Cardiac fibroblast (primary cell): ENCODE measurements around the gene COL12A1.

Source experiments
- DNase-seq, 2 donors: peaks; one replicate each; pipeline versions ENCODE4 v3.0.0 to v3.0.0-alpha.2; 2010; ENCODE audit warnings: low read depth in 2 of 2
- H3K4me3 ChIP-seq, 2 donors: replicated peaks in 1 of 2; 1 replicate in 1 of 2; 2 replicates in 1 of 2; pipeline ENCODE4 v1.5.1; 2011; ENCODE audit warnings: low read depth in 2 of 2, low read length in 2 of 2, mild to moderate bottlenecking in 2 of 2, moderate library complexity in 1 of 2
- TF ChIP-seq, protein P1 (sequence below): IDR thresholded peaks from one replicate; pipeline ENCODE4 v1.5.1; 2011; ENCODE audit warnings: low read depth, mild to moderate bottlenecking, low read length, inconsistent platforms

COL12A1 gene

DNA sequence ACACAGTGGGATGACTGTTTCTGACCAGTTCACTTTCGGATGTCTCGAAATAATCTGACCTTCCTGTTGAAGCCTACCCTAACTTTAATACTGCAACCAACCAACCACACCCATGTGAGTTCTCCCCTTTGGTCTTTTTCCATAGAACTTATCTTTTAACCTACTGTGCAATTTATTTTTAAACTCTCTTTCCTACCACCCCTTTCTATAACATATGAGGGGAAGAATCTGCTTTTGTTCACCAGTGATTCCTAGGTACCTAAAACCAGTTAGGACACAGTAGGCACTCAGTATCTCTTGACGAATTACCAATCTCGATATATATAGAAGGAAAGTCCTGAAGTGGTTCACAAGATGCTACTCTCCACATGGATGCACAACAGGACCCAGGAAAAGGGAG is 30.8 kb upstream of the COL12A1 start:
- no peak for DNase-seq
- TF ChIP-seq, protein P1, sequence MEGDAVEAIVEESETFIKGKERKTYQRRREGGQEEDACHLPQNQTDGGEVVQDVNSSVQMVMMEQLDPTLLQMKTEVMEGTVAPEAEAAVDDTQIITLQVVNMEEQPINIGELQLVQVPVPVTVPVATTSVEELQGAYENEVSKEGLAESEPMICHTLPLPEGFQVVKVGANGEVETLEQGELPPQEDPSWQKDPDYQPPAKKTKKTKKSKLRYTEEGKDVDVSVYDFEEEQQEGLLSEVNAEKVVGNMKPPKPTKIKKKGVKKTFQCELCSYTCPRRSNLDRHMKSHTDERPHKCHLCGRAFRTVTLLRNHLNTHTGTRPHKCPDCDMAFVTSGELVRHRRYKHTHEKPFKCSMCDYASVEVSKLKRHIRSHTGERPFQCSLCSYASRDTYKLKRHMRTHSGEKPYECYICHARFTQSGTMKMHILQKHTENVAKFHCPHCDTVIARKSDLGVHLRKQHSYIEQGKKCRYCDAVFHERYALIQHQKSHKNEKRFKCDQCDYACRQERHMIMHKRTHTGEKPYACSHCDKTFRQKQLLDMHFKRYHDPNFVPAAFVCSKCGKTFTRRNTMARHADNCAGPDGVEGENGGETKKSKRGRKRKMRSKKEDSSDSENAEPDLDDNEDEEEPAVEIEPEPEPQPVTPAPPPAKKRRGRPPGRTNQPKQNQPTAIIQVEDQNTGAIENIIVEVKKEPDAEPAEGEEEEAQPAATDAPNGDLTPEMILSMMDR = no peak
- H3K4me3 ChIP-seq = no peak overlapping the region

DNA sequence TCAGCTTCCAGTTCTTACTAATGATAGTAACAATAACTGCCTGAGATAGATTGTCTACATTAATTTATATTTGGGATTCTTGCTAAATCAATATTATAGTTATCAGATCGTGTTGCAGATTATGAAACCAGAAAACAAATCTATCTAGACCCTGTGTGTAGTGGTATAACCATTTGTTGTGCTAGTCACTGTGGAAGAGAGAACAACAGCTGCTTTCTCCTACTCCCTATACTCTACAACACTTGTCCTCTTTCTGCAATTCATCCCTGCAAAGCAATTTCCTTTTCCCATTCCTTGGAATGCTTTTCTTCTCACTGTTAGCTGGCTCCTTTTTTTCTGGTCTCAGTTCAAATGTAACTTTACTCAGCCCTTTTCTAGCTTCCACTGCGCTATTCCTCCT is 29.4 kb upstream of the COL12A1 start:
- H3K4me3 ChIP-seq = no peak overlapping the region
- no peak for DNase-seq
- TF ChIP-seq, protein P1 = no peak

DNA sequence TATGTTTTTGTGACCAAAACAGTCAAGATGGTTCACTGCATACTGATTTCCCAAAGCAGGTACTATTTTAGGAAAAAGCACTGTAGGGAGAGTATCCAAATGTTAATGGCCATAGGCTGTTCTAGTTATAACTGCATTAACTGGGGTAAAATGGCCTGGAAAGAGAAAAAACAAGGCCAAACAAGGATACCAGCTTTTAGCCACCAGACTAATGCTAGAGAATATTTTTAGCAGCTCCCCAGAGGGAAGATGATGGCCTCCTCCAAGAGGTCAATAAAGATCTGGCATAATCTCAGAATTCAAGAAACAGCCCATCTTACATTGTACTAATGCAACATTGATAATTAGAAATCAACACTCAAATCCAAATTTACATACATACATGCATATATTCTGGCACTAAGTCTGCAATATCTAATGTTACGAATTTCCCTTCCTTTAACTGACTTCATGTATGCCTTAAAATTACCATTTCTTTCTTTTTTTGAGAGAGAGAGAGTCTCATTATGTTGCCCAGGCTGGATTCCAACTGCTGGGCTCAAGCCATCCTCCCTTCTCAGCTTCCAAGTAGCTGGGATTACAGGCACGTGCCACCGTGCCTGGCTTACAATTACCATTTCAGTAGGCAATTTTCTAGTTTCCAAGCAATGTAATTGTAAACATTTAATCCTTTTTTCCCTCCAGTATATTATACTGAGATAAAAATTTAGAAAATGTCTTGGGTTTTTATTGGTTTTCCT is 28.4 kb upstream of the COL12A1 start:
- TF ChIP-seq, protein P1 = no peak
- peak in 1 of 2 donors; percentile 42 for DNase-seq
- no peak overlapping the region for H3K4me3 ChIP-seq

DNA sequence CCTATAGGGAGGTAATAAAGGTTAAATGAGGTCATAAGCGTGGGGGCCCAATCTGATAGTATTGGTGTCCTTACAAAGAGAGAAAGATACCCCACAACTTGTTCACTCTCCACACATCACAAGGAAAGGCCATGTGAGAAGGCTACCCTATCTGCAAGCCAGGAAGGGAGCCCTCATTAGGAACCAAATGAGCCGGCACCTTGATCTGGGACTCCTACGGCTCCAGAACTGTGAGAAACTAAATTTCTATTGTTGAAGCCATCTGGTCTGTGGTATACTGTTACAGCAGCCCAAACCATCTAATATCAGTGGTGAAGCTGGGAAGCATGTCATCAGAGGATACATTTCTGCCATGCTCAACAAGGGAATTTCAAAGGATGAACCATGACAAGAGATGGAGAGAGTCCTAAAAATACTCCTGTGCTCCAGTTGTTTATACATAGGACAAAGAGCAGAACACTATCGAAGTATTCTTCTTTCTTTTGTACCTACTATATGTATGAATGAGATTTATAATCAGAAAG is 27.3 kb upstream of the COL12A1 start:
- H3K4me3 ChIP-seq = no peak overlapping the region
- DNase-seq = no peak
- TF ChIP-seq, protein P1 = no peak

DNA sequence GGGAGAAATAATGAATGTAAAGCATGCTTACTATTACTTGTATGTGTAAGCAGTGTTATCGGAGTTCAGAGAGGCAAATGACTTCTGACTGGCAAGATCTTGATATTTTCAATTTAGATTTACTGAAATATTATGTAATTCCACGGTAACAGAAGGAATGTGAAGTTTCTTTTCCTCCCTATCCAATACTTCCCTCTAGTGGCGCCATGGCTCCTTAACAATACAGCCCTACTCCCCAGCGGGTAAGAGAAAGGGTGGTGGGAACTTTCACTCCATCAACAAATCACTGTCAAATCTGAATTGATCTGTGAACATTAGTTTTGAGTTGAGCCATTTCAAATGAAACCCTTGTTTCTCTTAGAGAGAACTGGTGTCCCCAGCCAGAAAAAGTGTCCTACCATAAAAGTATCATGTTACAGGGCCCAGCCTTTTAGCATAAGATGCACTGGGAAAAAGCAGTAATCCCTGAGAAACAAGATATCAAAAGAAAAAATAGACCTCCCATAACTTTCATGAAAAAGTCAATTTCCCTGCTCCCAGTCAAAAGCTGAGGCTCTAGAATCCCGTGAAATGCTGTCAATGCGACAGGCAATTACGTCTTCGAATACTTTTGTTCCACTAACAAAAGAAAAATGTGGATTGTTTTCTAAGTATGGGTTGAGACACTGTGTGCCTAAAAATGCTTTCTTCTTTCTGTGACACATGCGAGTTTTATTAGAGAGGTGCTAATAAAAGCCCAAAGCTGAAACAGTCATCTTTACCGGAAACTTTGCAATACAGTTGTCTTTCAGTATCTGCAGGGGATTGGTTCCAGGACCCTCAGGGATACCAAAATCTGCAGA is 24.9 kb upstream of the COL12A1 start:
- peak; percentile 75 to 81 for DNase-seq
- no peak overlapping the region for H3K4me3 ChIP-seq
- TF ChIP-seq, protein P1 = peak; percentile 88

DNA sequence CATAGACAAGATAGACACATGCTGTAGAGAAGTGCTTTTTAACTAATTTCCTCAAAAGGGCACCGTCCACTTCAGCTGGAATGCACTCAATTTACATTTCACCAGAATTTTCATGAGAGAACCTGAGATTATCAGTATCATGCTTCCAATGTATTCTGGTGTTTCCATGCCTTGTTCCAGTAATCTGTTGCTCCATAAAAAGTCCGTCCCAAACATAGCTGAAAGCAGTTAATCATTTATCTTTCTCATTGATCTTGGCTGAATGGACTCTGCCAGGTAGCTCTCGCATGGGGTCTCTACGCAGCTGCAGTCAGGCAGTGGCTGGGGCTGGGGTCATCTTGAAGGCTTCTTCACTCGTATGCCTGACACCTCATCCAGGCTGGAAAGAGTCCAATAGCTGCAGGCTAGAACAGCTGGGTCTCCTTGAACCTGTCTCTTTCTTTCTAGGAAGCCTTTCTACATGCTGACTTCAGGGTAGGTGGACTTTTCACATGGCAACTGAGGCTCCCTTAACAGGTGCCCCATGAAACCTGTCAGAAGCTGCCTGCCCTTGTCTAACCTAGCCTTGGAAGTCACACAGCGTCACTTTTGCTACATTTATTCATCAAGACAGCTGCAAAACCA is 18.6 kb upstream of the COL12A1 start:
- DNase-seq = no peak
- no peak overlapping the region for H3K4me3 ChIP-seq
- TF ChIP-seq, protein P1 = no peak
